SJSA1 (cell line): ENCODE data around the gene RCCD1. TPM values are rescaled to one million over a fixed set of nuclear protein-coding genes. Genes with fewer than 3 reads are reported as not detected.

Source experiments
- DNase-seq, 2 experiments: peaks; one replicate each; pipeline ENCODE4 v3.0.0-alpha.2; 2015 to 2020; ENCODE audit warnings: low spot score in 2 of 2, low read depth in 1 of 2
- H3K27ac ChIP-seq: fragments of 250-450 bp; sonication (Bioruptor Pico); 2 replicates; pipeline ENCODE4 v1.5.1; 2020; ENCODE audit warnings: mild to moderate bottlenecking, moderate library complexity
- H3K27me3 ChIP-seq: fragments of 250-450 bp; sonication (Bioruptor Pico); replicated peaks from 2 replicates; pipeline ENCODE4 v1.5.1; 2020; ENCODE audit warnings: mild to moderate bottlenecking, moderate library complexity
- H3K36me3 ChIP-seq: fragments of 250-450 bp; sonication (Bioruptor Pico); 2 replicates; pipeline ENCODE4 v1.5.1; 2020; ENCODE audit warnings: mild to moderate bottlenecking
- H3K4me1 ChIP-seq: fragments of 250-450 bp; sonication (Bioruptor Pico); replicated peaks from 2 replicates; pipeline ENCODE4 v1.6.1; 2021; ENCODE audit warnings: mild to moderate bottlenecking
- H3K4me3 ChIP-seq: fragments of 250-450 bp; sonication (Bioruptor Pico); 2 replicates; pipeline ENCODE4 v1.5.1; 2020; ENCODE audit warnings: mild to moderate bottlenecking
- H3K9me3 ChIP-seq: fragments of 250-450 bp; sonication (Bioruptor Pico); replicated peaks from 2 replicates; pipeline ENCODE4 v1.5.1; 2020; ENCODE audit warnings: mild to moderate bottlenecking
- total RNA-seq: library from RNA; depleted of rRNA; stranded (reverse); fragments of >200 nt; shearing (Covaris generic); gene quantifications from 2 replicates; pipeline ENCODE4 v1.2.3, GENCODE V29; 2014; rRNA removed

Gene RCCD1
- total RNA-seq, 1 experiment from 2014 or later = 31.2 TPM

- Histone ChIP-seq H3K36me3 (peaks cover 72% of the 10 kb centered on the region), H3K27me3 (no peaks in the 10 kb centered on the region)
Measured at GRCh38 chr15:91007266-91007665, 52.6 kb downstream of the RCCD1 start.

More at GRCh38 chr15:91007266-91007665, 52.6 kb downstream of the RCCD1 start:
- Histone ChIP-seq H3K4me3 (no peak overlapping the region), H3K9me3 (no peaks in the 10 kb centered on the region), H3K27ac (no peak overlapping the region), H3K4me1 (no peaks in the 10 kb centered on the region)
- DNase-seq = no peak

Other genes starting within 250 kb of the RCCD1 start
- gene BLM, start 237.5 kb upstream of the RCCD1 start, total RNA-seq = 25.0 and 51.0 TPM in 2 replicates
- gene FURIN, start 86.3 kb upstream of the RCCD1 start, total RNA-seq = 75.0 and 92.8 TPM in 2 replicates
- 0.16 TPM in 1 of 2 replicates, not detected in the other for gene FES, start 70.4 kb upstream of the RCCD1 start, total RNA-seq
- 0.85 and 3.9 TPM in 2 replicates for gene MAN2A2, start 51.6 kb upstream of the RCCD1 start, total RNA-seq
- 4.9 and 10.0 TPM in 2 replicates for gene HDDC3, start 22.3 kb upstream of the RCCD1 start, total RNA-seq
- gene UNC45A, start 19.6 kb upstream of the RCCD1 start, total RNA-seq = 67.9 and 75.5 TPM in 2 replicates
- 455 and 500 TPM in 2 replicates for gene PRC1, start 39.7 kb downstream of the RCCD1 start, total RNA-seq
- gene VPS33B, start 67.7 kb downstream of the RCCD1 start, total RNA-seq = 5.4 and 6.0 TPM in 2 replicates
- not detected in 2 replicates for gene SV2B, start 145.4 kb downstream of the RCCD1 start, total RNA-seq